ENCODE results near the gene CAMK1D. TPM values are rescaled to one million over a fixed set of nuclear protein-coding genes. Genes with fewer than 3 reads are reported as not detected.

Gene CAMK1D
- total RNA-seq, 1 donor from 2014 or later, result 1.0 TPM

DNA sequence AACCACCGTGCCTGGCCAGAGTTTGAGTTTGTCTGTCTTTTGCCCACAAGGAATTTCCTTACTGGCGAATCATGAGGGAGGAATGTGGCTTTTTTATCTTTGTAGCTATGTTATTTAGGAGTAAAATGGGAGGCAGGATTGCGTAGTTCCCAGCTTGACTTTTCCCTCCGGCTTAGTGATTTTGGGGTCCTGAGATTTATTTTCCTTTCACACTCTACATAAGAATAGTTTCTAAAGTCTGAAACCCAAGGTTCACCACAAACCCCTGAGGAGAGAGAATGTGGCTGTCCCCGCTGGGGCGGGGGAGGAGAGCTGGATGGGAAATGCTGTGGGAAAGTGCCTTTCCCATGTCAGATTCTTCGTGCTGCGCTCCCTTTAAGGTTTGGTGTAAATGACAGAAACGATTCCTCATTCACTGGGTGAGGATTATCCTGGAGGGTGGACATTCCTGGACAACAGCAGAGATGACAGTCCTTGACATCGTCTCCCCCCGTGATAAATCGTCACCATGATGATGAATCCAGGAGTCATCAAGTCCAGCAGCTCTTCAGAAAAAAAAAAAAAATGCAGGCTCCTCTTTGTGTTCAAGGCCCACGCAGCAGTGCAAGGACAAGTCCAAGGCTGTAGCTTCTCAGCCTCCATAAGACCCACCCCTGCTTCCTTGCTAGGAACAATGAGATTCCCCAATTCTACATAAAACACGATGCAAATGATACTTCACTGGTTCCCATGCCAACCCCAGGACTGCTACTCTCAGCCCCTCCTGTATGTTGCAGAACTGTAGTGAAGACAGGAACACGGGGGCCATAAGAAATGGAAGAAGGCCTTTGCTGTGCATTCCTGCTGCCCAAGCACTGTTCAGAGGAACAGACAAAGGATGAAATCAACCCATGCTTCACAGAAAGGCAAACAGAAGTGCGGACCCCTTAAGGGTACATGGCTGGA lies 419.1 kb downstream of the CAMK1D start:
- no peak overlapping the region for H3K4me3 ChIP-seq (ENCODE audit: low read depth, low read length)
- TF ChIP-seq CTCF (conservative IDR thresholded peaks at IDR 0.05; ENCODE audit: low read depth, low read length), result no peak
- no peak for DNase-seq (ENCODE audit: low read depth)

DNA sequence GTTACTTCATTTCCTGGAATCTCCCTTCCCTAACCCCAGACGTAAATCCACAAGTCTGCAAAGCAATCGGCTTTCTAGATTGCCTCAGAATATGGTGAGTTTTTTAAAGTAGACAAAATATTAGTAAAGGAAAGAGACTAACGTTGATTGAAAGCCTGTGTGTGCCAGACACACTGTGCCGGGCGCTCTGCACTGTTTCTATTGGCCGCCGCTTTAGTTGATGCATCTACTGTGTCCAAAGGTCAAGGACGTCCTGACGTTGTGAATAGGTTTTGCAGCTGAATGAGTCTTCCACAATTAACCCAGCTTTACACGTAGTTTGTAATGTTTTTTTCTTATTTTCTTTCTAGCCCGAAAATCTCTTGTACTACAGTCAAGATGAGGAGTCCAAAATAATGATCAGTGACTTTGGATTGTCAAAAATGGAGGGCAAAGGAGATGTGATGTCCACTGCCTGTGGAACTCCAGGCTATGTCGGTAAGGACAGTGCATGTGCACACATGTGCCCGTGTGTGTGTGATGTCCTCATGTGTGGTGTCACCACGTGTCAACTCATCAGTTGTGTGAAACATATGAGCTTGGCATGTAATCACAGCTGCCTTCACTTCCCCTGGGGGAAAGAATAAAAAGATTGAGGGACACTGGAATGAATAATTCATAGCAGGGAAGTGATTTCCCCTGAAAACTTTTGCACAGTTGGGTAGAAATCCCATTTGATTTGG lies 420.1 kb downstream of the CAMK1D start:
- no peak for TF ChIP-seq CTCF (conservative IDR thresholded peaks at IDR 0.05; ENCODE audit: low read depth, low read length)

DNA sequence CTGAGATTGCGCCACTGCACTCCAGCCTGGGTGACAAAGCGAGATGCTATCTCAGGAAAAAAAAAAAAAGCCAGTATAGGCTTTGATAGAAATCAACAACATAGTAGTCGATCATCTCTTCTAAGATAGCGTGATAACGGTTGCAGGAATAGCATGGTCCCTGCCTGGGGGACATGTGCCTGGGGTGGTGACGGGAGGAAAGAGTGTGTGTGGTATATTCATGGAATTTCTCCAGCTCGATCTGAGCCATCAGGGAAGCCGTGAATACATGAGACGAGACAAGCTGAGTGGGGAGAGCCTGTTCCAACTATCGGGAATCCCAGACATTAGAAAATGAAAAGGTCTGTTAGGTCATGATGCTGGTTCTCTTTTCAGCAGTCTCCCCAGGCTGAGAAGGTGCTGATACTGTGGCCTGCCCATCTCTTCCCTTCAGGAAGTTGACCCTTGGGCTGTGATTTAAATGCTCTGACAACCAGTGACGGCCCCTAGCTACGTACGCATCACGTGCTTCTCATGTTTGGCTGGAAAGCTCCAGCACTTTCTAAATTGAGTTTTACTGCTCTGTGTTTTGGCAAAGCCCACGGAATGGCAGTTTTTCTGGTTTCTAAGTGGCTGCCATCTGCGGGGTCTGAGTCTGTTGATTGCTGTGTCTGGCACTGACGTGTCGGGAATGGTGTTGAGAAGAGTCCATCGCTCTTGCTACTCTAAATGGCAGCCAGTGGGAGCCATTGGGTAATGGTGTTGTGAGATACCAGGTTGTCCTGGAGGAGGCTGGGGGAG lies 422.8 kb downstream of the CAMK1D start:
- no peak overlapping the region for H3K4me3 ChIP-seq (ENCODE audit: low read depth, low read length)
- no peak for TF ChIP-seq CTCF (conservative IDR thresholded peaks at IDR 0.05; ENCODE audit: low read depth, low read length)

More for the DNA sequence above, 420.1 kb downstream of the CAMK1D start:
- no peak overlapping the region for H3K4me3 ChIP-seq (ENCODE audit: low read depth, low read length)
- no peak for DNase-seq (ENCODE audit: low read depth)

DNA sequence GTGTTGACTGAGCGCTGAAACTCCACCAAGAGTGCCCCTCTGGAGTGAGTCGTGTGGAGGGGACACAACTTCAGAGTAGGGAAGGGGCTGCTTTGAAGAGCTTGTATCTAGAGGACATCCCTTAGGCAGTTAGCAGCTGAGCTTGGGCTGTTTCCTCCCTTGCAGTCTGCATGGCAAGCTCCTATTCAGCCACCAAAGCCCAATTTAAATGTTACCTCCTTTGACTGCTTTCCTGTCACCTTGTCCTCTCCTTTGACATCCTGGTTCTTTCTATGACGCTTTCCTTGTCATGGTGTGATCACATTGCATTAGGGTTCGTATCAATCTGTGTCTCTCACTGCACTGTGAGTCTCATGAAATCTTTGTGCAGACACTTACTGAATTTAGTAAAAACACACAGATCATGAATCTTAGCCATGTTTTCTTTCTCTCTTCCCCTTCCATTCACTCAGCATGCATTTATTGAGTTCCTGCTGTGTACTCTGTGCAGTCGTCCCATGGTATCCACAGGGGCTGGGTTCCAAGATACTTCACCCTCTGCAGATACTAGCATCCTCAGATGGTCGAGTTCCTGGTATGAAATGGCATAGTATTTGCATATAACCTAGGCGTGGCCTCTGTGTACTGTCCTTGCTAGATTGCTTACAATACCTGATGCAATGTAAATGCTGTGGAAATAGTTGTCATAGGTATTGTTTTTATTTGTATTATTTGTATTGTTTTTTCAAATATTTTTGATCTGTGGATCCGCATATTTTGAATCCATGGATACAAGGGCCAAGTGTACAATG lies 423.6 kb downstream of the CAMK1D start:
- TF ChIP-seq CTCF (conservative IDR thresholded peaks at IDR 0.05; ENCODE audit: low read depth, low read length), result no peak
- no peak overlapping the region for H3K4me3 ChIP-seq (ENCODE audit: low read depth, low read length)
- no peak for DNase-seq (ENCODE audit: low read depth)

More for the DNA sequence above, 422.8 kb downstream of the CAMK1D start:
- no peak for DNase-seq (ENCODE audit: low read depth)

GRCh38 chr10:12774204-12774894 lies 425.0 kb downstream of the CAMK1D start:
- no peak for TF ChIP-seq CTCF (conservative IDR thresholded peaks at IDR 0.05; ENCODE audit: low read depth, low read length)
- H3K4me3 ChIP-seq (ENCODE audit: low read depth, low read length), result no peak overlapping the region
- no peak for DNase-seq (ENCODE audit: low read depth)

Data from epithelial cell of proximal tubule (primary cell).